22Rv1 (cell line): Measurements from ENCODE around the gene SUN2.

Source experiments
- ZFX ChIP-seq: fragments of 450-650 bp; IDR thresholded peaks from 2 replicates; pipeline ENCODE4 v1.6.1; 2017; ENCODE audit warnings: antibody characterized with exemption, borderline replicate concordance
- TF ChIP-seq, protein P1 (sequence below): fragments of 450-650 bp; IDR thresholded peaks from 2 replicates; pipeline ENCODE4 v1.5.1; 2017; ENCODE audit warnings: mild to moderate bottlenecking

DNA sequence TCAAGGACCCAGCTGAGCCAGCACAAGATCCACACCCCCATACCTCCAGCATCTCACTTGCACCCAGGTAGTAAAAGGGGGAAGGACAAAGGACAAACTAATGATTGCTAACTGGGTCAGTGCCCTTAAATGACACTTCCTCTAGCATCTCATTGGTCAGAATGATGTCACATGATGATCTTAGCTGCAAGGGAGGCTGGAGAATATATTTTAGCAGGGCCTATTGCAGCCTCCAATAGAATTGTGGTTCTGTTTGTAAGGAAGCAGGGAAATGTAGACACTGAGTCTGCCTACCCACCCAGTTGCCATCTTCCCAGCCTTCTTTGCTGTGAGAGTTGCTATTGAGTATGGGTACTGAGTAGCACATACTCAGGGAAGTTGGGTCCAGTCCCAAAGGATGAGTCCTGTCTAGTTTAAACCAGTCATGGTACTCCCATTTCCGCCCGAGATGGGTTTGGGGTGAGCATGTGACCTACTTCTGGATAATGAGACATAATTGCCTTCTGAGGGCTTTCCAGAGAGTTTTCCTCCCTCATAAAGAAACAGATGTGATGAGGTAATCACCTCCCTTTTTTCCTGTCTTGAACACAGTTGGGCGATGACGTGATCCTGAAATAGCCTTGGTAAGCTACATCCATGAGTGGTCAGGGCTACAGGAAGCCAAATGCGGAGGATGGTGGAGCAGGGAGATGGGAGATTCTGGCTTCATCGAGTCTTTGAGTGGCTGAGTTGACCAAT is 43.6 kb upstream of the SUN2 start:
- TF ChIP-seq, protein P1, sequence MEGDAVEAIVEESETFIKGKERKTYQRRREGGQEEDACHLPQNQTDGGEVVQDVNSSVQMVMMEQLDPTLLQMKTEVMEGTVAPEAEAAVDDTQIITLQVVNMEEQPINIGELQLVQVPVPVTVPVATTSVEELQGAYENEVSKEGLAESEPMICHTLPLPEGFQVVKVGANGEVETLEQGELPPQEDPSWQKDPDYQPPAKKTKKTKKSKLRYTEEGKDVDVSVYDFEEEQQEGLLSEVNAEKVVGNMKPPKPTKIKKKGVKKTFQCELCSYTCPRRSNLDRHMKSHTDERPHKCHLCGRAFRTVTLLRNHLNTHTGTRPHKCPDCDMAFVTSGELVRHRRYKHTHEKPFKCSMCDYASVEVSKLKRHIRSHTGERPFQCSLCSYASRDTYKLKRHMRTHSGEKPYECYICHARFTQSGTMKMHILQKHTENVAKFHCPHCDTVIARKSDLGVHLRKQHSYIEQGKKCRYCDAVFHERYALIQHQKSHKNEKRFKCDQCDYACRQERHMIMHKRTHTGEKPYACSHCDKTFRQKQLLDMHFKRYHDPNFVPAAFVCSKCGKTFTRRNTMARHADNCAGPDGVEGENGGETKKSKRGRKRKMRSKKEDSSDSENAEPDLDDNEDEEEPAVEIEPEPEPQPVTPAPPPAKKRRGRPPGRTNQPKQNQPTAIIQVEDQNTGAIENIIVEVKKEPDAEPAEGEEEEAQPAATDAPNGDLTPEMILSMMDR: no peak
- no peak for TF ChIP-seq ZFX
